Hematopoietic multipotent progenitor cell treated with erythropoietin and hydrocortisone succinate and interleukin-3 and kit ligand, for 8 days (in vitro differentiated cells): ENCODE data around the gene MYEOV.

ENCODE experiments used
- DNase-seq: peaks from one replicate; pipeline ENCODE4 v3.0.0-alpha.2; 2015

Gene MYEOV

DNA sequence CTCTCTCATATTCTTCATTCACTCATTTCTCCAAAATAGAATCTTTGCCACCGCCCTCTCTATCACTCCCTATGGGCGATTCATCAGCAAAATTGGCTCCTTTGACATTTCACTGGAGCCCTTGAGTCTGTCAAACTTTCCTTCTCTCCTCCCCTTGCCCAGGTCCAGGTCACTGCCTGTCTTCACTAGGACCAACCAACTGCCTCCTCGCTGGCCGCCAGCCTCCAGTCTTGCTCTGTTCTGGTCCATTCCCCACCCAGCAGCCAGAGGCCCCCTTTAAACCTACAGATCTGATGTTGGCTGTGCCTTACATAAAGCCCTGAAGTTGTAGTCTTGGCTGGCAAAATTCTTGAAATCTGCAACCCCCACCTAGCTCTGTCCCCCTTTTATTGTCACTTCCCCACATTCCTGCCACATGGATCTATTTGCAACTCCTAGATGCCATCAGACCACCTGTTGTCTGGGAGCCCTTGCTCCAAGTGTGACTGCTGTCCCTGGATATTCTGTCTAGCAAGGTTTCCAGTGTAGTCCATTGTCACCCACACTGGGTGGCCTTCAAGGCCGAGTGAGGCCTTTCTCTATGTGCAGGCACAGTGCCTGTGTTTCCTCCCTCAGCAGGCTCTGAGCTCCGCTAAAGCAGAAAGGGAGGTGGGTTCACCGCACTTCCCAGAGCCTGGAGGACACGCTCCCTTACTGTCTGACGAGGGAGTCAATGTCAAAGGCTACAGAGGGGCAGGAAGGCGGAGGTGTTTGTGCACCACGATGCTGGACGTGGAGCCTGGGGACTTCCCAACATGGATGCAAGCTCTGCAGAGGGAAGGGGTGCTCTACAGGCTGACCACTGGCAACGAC is 25.5 kb downstream of the MYEOV start:
- DNase-seq = no peak

DNA sequence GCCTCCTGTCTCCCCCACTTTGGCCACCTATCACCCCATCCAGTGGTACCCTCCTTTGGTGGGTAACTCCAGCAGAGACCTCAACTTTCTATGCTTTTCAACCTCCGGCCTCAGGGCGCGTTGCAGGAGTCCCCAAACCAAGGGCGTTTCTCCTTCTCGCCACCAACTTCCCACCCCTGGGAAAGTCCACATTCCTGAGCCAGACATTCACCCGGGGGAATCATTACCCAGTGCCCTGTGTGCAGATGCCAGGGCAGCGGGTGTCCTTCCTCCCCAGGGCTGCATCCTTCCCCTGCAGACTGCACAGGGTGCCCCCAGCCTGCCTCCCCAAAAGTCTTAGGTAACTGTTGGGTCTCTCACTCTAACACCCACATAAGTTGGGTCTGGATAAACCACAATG is 26.4 kb downstream of the MYEOV start:
- no peak for DNase-seq

DNA sequence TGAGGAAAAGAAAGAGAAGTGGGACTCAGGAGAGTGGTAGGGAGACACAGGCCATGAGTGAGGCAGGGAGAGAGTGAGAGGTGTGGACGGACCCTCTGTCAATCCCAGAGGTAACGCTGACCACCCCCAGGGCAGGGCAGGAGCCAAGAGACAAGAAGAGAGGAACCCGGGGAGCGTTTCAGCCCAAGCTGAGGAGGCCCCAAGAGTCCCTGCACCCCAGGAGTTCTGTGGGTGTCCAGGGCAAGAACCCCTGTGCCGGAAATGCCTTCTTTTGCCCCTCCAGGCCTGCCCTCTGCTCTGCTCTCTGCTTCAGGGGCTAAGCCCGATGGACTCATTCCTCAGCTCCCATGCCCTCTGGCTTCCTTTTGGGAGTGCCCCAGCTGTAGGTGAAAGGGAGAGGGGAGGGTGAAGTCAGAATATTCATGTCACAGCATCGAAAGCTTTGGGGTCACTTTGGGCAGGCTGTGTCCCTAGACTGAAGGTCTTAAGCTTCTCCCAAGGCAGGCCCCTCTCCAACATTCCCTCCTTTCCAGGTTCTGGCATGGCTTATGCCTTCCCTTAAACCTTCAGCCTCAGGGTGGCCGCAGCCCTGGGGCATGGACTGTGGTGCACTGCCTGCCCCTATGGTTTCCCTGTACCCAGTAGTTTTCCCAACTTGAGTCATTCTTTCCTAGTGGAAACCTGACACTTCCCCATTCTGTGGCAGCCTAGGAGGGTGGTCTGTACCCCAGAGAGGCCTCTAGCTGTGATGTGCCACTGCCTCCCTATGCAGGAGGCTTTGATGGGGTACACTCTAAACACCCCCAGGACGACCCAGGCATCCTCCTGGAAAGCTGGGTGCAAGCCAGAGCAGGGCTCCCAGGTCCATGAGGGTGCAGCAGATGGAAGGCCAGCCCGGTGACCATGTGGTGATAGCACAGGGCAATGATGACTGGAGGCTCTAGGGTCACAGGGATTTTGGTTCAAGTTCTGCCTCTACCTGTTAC is 27.1 kb downstream of the MYEOV start:
- no peak for DNase-seq

DNA sequence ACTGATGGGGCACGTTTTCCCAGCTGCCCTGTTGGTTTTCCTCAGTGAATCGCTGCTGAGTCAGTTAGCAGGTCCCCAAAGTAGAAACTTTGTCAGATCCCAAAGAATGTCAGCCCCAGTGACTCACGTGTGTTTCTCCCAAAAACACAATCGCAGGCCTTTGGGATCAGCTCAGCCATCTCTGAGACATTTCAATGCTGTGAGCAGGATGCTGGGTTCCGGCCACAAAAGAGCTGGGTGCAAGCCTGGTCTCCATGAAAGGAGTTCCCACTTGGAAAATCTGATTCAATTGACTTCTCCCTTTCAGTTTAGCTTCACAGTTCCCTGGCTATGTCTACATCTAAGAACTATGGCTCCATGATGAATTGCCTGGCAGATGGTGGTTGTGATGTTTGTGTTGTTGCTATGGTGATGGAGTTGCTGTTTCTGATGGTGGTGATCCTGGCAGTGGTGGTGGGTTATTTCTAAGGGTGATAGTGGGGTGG is 28.0 kb downstream of the MYEOV start:
- no peak for DNase-seq

DNA sequence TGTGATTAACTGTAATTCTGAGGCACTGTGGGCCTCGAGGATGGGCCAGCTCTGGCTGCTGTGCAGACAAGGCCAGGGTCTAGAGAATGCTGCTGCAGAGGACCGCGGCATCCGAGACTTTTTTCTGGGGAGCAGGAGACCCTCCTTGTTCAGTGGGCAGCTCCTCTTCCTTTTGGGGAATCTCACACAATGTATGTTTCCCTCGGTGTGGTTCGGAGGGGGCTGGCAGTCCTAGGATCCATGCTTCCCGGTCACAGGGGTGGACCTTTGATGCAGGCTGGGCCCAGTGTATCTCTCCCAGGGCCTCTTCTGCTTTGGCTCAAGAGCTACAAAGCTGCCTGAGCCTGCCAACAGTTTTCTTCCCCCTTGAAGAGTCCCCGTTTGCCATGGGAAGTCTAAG is 31.5 kb downstream of the MYEOV start:
- no peak for DNase-seq

DNA sequence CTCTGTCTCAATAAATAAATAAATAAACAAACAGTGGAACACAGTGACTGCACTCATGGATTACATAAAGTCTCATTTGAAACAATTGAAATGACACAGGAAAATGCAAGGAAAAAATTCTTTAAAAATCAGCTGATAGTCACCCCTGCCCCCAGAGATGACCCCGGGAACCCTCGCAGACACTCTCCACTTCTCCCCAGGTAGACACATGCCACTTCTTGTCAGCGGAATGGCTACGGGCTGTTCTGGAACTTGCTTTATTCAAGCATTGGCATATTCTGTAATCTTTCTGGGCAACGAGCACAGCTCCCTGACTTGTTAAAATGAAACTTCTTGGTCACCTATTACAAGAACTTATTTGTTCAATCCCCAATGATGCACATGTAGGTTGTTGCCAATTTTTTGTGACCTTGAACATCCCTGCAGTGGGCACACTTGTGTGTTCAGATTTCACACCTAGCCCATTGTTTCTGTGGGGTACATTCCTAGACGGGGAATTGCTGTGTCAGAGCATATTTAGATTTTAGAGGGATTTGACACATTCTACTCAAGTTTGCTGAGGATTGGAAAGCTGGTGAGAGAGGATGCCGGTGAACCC is 32.8 kb downstream of the MYEOV start:
- DNase-seq = no peak

DNA sequence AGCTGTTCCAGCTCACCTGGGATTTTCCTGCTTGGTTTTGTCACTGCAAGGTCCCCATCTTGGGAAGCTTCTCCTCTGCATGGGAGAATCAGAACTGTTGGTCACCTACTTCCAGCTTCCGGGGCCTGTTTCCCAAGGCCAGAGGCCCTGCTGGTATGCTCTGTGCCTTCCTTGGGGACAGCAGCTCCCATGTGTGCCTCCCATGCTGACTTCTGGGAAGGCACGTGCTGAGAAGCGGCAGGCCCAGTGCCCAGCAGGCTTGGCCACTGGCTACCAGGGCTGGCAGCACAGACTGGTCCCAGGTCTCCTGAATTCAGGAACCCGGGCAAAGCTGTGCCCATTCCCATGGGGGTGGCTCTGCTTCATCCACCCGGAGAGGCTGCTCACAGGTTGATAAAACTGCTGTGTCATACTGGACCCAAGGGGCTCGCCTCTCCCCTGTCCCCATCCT is 33.8 kb downstream of the MYEOV start:
- DNase-seq = no peak

DNA sequence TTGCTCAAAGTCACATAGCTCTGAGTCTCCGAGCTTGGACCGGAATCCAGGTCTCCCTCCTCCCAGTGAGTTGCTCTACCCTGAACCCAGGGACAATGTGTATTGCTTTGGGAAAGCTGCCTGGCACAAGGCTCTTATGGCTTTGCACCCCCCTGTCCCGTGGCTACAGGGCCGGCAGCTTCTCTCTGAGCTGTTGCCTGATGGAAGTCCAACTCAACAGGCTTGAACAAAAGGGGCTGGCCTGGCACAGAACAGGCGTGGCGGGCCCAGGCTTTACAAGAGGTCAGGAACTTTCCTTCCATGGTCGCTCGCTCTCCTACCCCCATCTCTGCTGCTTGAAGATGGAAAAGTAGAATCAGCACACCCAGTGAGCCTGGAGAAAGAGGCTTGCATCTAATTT is 34.3 kb downstream of the MYEOV start:
- no peak for DNase-seq

DNA sequence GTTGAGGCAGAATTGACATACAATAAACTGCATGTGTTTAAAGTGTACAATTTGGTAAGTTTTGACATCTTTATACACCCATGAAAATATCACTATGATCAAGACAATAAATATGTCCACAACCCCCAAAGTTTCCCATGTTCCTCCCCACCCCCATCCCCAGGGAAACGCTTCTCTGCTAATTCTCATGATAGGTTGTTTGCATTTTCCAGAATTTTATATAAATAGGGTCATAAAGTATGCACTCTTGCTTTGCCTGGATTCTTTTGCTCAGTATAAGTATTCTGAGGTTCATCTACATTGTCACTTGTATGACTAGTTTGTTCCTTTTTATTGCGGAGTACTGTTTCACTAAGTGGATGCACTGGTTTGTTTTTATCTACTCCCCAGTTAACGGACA is 35.6 kb downstream of the MYEOV start:
- DNase-seq = no peak

DNA sequence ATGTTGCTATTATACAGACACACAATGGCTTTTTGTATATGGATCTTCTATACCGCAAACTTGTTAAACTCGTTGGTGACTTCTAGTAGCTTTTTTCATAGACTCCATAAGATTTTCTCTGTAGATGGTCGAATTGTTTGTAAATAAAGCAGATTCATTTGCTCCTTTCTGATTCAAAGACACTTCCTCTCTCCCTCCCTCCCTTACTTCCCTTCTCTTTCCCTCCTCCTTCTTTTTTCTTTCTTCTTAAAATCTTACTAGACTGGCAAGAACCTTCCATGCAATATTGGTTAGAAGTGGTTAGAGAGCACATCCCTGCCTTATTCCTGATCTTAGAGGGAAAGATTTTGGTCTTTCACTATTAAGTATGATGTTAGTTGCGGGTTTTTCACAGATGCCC is 36.4 kb downstream of the MYEOV start:
- no peak for DNase-seq

DNA sequence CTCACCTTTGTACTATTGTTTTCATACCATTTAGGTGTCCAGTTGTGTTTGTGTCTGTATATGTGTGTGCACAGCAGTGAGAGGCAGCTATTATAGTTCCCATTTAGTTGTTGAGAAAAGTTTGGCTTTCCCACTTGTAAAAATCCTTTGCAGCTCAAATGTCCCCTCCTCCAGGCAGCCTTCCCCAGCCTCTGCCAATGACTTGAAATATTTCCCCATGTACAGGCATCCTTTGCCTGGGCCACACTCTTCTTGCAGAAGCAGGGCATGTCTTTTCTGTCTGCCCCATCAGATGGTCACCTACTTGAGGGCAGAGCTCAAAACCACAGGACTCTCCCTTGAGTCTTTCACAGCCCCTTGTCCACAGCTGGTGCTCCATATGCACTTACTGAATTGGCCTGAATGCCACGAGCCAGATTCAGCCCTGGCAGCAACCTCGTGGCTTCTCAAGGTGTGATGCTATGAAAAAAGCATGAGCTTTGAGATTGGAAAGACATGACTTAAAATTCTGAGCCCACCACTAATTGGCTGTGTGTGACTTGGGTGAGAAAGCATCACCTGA is 39.3 kb downstream of the MYEOV start:
- no peak for DNase-seq

DNA sequence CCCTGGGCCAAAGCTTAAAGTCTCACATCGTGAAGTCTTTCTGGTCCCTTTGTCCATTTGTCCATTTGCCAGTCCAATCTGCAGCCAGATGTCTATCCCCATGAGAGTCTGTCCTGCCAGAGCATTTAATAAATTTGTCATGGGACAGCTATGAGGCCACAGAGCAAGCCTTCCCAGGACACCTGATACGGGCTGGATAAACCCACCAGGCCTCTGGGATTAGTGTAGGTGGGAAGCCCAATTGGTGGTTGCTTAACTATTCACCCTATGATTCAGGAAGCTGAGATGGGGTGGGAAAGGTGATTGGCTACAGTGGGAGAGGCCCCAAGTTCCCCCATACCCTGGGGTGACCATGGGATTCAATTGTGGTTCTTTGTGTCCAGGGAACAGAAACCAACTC is 39.9 kb downstream of the MYEOV start:
- no peak for DNase-seq

DNA sequence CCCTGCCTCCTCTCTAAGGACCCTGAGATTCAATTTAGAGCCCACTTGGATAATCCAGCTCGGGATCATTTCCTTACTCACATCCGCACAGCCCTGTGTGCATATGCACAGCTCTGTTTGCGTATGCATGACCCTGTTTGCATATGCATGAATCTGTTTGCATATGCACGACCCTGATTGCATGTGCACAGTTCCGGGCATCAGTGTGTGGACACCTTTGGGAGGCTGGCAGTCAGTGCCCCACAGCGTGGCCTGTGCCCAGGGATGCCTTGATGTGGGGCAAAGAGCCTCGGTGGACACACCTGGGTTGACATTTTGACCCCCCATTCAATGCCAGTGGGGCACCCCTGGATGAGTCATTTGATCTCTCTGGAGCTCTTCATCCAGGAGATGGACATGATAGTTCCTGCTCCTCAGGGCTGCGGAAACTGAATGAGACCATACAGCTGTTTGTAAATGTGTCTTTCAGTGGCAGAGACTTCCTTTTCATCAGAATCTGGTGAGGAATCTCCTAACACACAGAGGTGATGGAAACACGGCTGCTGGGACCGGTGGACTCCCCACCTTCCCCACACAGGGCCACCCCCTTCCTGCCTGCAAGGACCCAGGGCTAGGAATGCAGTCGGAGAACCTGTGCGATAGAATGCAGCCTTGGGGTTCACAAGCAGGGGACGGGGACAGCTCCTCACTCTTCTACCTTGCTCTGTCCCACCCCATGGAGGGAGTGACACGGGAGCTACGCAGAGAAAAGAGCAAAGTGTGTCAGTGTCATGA is 41.2 kb downstream of the MYEOV start:
- DNase-seq = no peak

DNA sequence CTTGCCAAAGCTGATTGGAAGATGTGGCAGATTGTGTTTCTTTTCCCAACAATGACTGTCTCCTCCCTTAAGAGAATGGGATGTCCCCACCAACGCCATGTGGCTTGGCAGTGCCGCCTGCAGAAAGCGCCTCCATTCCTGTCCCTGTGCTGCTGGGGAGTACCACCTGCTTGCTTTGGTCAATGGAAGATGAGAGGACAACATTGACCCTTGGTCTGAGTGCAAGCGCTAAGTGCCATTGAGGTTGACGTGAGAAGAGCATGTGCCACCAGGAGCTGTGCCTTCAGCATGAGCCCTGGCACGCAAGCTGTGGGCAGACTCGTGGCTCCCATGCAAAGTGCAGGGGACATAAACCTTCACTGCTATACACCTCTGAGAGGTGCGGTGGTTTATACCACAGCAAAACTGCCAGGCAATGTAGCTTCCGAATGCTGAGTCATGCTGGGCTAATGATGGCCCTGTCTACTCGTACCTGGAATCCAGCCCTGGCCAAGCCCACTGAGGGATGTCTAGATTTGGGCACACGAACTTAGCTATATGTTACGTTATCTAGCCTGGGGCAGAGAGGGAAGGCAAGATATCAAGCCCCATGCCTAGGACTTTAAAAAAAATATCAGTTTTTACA is 41.9 kb downstream of the MYEOV start:
- peak; percentile 42 for DNase-seq

DNA sequence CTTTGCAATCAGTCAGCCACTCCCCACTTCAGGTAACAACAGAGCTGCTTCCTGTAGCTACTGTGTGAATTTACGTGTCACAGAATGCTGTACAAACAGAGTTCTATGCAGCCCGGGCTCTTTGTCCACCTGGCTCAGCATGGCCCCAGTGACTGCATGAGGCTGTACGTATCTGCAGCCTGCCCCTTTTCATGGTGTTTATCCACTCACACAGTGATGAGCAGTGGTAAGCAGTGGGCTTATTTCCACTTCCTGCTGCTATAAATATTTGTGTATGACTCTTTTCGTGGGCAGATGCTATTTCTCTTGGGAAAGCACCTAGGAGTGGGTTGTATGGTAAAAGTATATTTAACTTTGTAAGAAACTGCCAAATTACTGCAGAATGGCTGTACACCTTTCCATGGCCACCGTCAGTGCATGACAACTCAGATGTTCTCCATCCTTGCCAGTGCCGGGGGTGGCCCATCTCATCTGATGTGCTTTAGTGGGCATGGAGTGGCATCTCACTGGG is 43.3 kb downstream of the MYEOV start:
- no peak for DNase-seq

DNA sequence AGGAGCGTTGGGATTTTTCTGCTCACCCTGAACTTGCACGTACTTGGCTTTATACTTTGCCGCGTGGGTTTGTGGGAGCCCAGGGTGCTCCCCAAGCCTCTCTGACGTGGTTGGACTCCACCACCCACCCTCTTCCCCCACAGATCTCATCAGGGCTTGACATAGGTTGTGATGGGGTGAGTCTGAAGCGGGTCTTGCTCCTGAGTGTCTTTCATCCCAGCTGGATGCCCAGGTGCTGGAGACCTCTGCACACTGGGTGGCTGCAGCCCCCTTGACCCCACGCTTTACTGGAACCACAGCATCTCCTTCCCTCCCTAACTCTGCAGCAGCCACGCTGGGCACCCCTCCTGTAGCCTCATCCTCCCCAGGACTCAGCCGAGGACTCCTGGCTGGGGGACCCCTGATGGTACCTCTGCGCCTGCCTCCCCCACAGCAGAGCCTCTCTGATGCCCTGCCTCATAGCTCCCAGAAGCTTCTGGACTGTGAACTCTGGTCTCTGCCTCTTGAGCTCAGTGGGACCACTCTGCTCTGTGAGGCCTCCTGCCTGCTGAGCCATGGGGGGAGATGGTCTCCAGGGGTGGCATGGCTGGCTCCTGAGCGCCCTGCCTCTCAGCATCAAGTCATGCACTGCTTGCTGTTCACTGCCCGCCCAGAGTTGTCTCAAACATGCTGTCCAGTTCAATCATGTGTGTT is 45.2 kb downstream of the MYEOV start:
- DNase-seq = no peak

DNA sequence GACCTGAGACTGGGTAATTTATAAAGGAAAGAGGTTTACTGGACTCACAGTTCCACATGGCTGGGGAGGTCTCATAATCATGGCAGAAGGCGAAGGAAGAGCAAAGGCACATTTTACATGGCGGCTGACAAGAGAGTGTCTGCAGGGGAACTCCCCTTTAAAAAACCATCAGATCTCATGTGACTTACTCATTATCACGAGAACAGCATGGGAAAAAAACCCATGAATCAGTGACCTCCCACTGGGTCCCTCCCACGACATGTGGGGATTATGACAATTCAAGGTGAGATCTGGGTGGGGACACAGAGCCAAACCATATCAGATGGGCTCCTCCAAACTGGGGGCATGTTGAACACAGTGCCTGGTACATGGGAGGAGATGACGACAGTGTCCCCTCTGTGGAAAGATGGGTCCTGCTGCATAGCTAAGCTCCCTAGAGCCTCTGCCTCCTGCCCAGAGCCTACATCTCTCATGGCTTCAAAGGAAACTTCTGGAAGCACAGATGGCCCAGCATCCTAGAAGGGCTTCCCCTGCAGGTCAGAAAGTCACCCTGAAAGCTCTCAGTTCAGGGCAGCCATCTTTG is 46.1 kb downstream of the MYEOV start:
- DNase-seq = no peak

DNA sequence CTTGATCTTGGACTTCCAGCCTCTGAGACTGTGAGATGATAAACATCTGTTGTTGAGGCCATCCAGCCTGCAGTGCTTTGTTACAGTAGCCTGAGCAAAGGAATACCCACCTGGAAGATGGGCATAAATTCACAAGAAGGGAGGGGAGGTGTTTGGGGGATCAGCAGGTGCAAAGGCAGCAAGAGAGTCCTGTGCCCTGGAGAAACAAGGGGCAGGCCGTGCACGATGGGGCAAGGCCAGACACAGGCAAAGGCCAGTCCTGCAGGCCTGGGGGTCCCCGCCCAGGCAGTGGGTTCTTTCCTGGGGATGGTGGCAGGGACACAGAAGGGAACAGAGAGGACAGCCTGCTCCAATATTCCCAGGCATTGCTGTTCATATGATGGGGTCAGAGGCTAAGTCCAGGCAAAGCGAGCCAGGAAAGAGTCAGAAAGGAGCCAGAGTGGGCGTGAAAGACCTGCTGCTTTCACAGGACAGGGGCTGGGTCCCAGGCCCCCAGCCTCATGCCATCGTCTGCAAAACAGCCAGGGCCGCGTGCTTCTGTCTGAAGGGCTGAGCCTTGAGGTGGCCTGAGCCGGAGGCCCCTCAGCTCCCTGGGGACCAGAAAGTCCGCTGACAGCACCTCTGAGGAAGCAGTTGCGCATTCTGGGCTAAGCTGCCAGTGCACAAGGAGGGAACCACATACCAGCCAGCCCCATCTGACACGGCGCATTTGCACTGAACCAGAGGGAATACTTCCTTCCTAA is 48.8 kb downstream of the MYEOV start:
- no peak for DNase-seq
